ENCODE results near the gene NHS.

The NHS gene

DNA sequence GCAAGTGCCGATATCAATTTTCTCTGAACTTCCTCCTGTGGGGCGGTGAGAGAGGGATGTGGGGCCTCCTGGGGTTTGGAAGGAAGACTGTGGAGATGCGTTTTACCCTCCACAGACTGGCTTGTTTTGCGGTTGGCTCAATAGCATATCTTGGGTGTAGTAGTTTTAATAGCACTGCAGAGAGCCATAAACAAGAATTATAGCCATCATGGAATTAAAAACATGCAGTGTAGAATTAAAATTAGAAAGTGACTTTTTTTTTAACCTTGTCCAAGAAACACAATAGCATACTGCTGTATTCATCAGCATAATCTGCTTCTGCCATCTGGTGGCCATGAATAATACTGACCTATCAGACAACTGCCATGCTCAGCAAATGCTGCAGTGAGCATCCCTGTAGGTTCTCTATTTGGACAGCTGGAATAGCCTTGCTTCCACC is 315.0 kb downstream of the NHS start:
- peak; percentile 7 to 16 for DNase-seq

DNA sequence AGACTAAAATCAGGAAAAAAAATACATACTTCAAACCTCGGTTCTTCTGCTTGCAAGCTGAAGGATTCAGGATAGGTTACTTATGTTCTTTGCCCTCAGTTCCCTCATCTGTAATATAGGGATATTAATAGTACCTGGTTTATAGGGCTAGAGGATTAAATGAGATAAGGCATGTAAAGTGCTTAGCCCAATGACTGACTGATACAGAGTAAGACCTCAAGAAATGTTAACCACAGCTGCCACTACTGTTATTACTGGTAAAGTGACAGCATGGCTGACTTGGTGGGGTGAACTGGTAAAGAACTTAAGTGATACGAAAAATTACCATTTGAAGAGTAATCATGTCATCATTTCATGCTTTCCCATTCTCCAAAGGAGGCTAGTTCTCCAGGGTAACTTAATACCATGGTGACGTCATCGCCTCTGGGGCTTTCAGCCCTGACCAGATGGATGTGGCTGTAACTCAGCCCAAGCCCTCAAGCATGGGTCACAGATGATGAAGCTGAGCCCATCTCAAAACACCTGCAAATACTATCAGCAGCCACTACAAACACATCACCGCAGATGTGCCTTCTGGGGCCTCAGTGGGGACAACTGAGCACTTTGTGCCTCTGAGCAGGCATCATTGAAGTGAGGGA is 317.8 kb downstream of the NHS start:
- no peak for DNase-seq

DNA sequence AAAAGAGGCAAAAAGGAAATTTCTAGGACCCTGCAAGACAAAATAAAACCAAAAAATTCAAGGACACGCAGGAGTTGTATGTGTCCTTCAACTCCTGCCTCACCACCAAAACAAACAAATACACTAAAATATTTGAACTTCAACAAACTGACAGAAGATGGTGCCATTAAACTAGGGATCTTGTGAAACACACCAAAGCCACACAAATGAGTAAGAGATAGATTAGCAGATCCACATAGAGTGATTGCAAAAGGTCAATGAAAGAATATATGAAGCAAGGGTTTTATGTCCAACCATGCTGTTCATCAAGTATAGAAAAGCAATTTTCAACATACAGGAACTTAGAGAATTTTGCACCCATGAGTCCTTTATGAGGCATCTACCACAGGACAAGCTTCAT is 322.2 kb downstream of the NHS start:
- no peak for DNase-seq

DNA sequence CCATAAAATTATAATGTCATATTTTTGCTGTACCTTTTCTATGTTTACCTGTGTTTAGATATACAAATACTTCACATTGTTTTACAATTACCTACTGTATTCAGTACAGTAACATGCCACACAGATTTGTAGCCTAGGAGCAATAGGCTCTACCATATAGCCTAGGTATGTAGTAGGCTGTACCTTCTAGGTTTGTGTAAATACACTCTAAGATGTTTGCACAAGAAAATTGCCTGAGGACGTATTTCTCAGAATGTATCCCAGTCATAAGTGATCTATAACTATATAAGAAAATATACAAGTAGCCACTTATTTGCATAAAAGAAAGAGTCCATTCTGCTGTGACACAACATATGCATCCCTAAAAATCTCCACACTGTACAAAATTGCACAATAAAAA is 326.0 kb downstream of the NHS start:
- no peak for DNase-seq

DNA sequence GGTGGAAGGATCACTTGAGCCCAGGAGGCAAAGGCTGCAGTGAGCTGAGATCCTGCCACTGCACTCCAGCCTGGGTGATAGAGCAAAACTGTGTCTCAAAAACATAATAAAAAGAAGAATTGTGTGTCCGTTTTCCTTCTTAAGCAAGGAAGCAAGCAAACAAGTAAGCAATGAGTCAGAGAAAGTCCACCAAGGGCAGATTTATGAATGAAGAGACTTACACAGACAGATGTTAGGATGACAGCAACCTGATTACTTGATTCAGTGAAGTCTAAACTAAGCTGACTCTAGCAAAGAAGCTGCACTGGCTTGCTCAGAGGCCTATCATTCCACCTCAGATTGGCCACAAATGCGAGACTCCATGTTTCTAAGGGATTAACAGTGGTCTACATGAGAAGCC is 328.2 kb downstream of the NHS start:
- DNase-seq = no peak

DNA sequence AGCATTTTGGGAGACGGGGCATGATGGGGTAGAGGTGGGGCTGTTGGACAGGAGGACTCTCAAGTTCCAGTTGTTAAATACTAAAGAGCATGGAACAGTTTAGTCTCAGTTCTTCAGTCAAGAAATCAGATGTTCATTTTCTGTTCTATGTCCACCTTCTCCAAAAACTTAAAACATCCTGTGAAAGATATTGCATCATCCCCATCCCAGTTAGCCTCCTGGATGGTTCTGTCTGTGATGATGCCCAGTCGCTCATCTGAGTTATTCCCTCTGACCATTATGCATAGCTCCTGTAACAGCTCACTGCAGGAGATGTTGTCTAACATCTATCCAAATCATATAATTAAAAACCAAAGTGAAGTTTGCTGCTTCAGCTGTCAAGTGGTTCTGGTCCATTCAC is 330.2 kb downstream of the NHS start:
- DNase-seq = no peak

DNA sequence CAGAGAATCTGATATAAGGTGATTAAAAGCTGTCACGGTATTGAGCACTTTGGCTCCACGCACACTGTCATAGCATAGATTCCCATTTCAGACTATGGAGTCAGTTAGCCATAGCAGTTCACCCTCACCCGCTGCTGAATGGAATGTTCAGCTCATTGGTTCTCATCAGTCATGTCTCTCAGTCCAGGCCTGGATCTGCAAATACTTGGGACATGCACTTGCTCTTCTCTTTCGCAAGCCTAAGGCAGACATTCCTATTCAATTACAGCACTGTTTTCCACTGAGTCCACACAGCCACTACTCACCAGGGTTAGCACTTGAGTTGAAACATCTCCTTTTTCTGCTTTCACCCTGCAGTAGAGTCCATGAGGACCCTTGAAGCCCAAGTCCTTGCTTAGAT is 331.7 kb downstream of the NHS start:
- no peak for DNase-seq

DNA sequence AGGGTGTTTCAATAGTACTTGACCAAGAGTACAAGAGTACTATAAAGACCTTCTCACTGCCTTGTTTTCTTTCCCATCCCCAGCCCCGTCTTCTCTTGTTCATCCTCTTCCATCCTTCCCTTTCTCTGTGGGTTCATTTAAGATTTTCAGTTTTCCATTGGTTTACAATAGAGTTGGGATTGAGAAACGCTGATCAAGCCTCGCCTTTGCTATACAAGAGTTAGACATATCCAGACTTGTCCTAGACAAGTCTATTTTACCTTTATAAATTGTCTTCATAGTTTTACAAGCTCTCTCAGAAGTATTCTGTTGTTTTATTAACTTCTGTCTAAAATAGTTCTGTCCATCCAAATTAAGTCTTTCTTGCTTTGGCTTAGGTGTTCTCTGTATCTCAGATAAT is 332.7 kb downstream of the NHS start:
- DNase-seq = no peak

DNA sequence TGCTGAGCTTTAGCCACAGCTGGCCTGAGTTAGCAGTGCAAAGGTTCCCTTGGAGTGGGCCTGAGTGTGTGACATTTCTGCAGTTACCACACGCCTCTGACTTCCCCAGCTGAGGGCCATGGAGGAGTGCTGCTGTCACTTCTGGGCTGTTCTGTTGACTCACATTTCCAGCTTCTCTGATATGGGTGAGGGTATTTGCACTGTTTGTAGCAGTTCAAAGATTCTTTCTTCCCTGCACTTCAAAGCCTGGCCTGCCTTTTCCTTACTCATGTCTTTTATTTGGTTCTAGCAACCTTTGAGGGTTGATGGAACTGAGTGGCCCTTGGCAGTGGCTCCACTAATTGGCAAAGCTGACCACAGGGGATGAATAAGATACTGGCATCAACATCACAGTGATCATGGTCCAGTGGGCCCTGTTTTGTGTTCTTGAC is 335.9 kb downstream of the NHS start:
- no peak for DNase-seq

DNA sequence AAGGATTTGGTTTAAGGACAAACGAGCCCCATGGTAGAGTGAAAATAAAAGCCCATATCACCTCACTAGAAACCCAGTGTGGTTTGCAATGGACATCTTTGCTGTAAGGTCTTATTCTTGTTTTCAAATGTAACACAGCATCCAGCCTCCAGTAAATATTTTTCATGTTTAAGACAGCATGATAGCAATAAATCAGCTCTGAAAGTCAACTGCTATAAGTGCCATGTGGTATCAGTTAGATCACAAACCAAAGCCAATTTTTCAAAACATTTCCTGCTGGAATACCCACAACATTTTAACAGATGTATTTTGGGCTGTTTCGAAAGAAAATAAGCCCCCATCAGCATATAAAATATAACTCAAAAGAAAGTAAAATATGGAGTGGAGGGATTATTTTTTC is 338.3 kb downstream of the NHS start:
- no peak for DNase-seq

DNA sequence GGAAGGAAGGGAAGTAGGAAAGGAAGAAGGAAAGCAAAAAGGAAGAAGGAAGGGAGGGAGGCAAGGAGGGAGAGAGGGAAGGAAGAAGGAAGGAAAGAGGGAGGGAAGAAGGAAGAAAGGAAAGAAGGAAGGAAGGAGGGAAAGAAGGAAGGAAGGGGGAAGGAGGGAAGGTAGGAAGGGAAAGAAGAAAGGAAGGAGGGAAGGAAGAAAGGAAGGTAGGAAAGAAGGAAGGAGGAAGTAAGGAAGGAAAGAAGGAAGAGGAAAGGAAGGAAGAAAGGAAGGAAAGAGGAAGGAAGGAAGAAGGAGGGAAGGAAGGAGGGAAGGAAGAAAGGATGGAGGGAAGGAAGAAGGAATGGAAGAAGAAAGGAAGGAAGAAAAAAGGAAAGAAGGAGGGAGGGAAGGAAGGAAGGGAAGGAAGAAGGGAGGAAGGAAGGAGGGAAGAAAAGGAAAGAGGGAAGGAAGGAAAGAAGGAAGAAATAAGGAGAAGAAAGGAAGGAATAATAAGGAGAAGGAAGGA is 343.7 kb downstream of the NHS start:
- no peak for DNase-seq

DNA sequence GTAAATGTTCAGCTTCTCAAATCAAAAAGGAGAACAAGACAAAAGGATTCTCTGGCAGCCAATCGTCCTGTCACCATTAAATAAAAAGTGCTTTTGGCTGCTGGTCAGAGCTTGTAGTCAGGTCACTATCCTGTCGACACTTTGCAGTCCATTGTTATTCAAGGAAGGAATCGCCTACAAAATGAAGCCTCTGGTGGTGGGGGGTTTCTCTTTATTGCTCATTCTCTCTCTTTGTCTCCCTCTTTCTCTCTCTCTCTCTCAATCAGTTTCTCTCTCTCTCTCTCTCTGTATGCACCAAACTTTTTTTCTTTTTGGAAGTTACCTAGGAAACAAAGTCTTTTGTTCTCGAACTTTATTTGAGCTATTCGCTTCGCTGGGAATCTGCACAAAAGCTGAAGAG is 344.7 kb downstream of the NHS start:
- no peak for DNase-seq

DNA sequence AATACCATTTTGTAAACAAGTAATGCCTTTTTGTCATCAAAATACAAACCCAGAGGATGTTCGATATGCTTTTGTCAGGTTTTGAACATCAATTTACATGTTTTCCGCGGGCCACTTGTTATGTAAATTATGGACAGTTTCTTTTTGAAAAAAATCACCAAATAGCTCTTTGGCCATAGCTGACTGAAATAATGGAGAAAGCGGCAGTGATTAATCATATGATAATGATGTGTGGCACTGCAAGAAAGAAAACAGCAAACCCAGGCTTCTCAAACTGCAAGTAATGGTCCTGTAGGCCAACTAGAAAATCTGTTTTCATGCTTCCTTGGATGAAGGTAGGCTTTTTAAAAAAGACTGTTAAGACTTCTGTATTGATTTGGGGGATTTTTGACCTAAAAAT is 346.7 kb downstream of the NHS start:
- DNase-seq = no peak

DNA sequence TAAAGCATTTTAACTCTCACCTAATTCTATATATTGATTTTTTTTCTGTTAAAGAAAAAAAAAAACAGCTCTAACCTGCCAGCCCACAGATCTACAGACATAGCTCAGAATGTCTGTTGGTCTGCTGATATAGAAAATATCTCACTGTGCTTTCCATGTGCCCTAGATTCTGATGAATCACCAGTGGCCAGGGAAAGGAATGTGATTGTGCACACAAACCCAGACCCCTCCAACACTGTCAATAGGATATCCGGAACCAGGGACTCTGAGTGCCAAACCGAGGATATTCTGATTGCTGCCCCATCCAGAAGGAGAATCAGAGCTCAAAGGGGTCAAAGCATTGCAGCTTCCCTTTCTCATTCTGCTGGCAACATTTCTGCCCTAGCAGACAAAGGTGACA is 350.2 kb downstream of the NHS start:
- no peak for DNase-seq

DNA sequence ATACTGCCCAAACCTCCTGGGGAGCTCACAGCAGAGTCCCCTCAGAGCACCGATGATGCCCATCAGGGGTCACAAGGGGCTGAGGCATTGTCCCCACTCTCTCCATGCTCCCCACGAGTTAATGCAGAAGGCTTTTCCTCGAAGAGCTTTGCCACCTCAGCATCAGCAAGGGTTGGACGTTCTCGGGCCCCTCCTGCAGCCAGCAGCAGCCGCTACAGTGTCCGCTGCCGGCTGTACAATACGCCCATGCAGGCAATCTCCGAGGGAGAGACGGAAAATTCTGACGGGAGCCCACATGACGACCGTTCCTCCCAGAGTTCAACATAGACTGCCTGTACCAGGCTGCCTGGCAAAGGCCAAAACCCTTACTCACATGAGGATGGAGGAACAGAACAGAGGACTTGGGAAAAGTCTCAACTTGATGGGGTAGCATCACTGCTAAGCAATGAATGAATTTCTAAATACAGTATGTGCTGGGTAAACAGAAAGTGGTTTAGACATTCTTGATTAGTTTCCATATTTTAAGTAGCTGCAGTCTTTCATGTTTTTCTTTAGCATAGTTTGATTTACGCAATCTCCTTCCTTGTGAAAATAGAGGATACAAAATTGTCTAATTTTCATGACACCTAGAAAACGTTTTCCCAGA is 357.3 kb downstream of the NHS start:
- DNase-seq = no peak

DNA sequence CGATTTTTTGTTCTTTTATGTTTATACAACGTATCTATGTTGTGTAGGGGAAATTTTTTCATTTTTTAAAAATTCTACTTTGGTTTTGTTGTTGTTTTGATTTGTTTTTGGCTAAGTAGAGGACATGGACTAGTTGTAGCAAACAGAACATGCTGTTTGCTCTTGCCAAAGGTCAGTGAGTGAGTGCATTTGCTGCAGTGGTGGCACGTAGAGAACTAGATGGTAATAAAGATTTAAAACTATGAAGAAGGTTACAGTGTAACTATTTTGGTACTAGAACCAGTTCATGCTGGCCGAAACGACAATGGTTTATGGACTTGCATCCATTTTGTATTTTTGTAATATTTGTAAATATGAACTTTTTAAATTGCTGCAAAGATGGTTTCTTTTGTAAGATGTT is 360.4 kb downstream of the NHS start:
- no peak for DNase-seq

DNA sequence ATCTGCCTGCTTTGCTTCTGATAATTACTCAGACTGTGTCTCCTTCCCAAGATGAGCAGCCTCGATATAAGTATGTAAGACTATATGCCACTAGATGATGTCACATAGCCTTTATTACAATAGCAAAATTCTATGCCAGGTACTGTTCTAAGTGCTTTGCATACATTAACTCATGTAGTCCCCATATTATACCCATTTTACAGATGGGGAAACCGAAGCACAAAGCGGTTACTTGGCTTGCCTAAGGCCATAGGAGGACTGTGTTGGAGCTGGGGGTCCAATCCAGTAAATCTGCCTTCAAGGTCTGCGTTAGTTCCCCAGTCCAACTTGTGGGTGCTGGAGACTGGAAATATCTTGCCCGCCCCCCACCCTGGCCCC is 361.5 kb downstream of the NHS start:
- no peak for DNase-seq

DNA sequence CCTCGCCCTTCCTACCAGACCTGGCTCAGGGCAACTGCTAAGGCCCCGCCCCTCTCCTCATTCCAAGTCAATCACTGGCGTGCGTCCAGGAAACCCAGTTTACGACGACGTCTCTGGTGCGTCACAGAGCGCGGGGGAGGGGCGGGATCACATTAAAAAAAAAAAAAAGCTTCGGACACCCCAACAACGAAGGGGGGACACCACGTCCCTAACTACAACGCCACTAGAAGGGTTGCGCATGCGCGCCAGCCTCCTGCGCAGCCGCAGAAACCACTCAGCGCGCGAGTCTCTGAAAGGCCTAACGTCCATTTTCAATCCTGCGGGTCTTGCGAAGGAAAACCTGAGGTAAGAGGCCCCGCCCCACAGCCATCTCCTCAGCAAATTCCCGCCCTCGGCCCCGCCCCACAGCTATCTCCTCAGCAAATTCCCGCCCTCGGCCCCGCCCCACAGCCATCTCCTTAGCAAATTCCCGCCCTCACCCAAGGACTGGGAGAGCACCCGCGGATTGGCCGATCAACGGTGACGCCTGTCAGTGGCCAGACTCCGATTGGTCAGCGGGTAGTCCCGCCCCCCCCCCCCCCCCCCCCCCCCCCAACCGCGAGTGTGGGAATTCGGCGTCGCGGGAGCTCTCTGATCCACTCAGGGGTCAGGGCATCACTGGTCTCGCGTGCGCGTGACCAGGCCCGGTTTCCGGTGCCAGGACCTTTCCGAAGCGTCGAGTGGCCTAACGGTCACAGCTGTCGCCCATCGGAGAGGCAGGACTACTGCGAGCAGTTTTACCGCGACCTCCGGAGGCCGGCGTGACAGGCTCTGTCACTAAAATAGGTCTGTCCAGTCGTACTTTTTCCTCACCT is 362.1 kb downstream of the NHS start, which contains the start of gene SCML1:
Gene SCML1, plus strand, starts transcription at position 638 of the 854 bp plus-strand sequence. CDS start 6,694 bp downstream, outside the sequence.
- peak; percentile 88 to 91 for DNase-seq

DNA sequence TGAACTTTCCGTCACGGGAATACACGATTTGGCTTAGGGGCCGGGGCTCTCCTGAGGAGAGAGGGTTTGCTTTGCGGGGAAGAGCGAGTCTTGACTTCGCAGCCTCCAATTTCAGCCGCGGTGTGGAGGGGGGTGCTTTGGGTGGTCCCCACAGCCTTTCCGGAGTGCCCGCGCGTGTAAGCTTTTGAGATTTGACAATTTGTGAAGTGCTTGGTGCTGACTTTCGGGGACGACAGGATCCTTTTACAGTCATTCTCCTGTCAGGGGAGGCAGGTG is 362.6 kb downstream of the NHS start:
- DNase-seq = peak; percentile 6 to 14

DNA sequence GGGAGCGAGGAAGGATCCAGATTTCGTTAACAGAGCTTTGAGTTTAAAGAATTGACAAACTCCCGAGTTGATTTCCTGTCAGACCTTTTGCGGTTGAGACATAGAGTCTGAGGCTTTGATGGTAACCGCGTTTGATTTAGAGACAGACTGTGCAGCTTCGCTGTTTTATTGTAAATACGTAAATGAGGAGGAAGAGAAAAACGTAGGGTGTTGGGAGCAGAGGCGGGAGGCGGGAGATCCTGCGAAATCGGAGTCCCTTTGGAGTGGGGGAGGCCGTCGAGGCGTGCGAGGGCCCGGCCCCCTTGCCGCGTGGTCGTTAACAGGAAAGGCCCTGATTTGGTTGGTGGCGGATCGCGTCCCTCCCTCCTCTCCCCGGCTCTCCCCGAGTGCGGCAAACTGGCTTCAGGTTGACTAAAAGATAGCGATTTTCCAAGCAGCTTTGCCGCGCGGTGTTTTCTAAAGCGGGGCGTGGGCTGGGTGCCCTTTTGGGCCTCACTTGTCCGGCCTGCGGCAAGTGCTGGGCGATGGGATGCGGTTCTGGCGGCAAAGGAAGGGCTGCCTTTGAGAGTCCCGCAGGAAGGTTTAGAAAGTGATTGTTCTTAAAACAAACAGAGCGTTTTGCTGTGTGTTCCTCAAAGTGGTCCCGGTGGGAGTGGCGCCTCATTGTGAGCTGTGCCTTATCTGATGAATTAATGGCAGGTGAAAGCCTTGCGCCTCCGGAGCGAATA is 363.1 kb downstream of the NHS start:
- DNase-seq = peak; percentile 18 to 26

DNA sequence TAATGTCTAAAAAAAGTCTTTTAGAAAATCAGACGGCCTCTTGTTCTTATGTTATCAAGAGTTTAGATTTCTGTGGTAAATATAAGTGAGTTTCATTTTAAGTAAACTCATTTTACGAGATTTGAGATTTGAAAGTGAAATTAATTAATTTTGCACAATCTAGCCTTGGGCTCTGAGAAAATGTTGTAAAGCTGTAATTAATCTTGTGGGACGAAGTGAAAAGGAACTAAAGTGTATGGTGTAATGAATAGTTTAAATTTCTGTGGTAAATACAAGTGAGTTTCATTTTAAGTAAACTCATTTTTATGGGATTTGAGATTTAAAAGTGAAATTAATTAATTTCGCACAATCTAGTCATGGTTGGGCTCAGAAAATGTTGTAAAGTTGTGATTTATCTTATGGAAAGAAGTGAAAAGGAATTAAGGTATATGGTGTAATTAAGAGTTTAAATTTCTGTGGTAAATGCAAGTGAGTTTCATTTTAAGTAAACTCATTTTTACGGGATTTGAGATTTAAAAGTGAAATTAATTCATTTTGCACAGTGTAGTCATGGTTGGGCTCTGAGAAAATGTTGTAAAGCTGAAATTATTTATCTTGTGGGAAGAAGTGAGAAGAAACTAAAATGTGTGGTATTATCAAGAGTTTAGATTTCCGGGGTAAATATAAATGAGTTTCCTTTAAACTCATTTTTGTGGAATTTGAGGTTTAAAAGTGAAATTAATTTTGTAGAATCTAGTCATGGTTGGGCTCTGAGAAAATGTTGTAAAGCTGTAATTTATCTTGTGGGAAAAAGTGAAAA is 363.9 kb downstream of the NHS start:
- no peak for DNase-seq

Data from activated CD4-positive, alpha-beta T cell treated with anti-CD3 and anti-CD28 coated beads, Interleukin-2, amount 50 U/mL, for 4 hours (primary cell).